Loucy (cell line): Measurements from ENCODE around the gene GPR171.

ENCODE experiments used
- CTCF ChIP-seq: fragments of 200-600 bp; sonication (generic); conservative IDR thresholded peaks from 2 replicates; pipeline ENCODE4 v1.5.1; 2014; ENCODE audit warnings: mild to moderate bottlenecking, antibody characterized with exemption, low read length
- EZH2phosphoT487 ChIP-seq: fragments of 200-600 bp; IDR thresholded peaks from 2 replicates; pipeline ENCODE4 v1.6.1; 2018; ENCODE audit warnings: antibody characterized with exemption, mild to moderate bottlenecking, moderate library complexity, borderline replicate concordance

DNA sequence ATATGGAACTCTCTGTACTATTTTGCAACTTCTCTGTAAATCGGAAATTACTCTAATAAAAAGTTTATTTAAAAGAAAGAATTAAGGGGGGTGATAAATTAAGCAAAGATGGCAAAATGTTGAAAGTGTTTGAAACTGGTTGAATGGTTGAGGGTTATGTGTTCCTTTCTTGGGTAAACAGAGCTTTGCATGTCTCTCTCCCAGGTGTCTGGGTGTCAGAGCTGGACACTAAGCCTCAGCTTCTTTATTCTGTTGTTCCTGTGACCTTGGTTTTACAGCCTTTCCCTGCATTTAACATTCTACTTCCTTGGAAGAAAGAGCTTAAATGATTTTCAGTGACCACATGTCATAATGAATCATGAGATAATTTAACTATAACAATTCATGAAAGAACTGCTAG lies 7.2 kb downstream of the GPR171 start:
- TF ChIP-seq CTCF (no peak), EZH2phosphoT487 (no peak)
